DMS53 treated with DMSO at 0.1 percent for 48 hours (cell line): ENCODE results near the gene ATAT1.
A peak's percentile ranks its signal among the peaks of the same experiment; 100 is the strongest.

Experiments used
- DNase-seq: peaks from one replicate; lab custom pipeline; 2025; ENCODE audit not compliant: unreplicated experiment; lab: John Stamatoyannopoulos, UW

ATAT1 gene

DNA sequence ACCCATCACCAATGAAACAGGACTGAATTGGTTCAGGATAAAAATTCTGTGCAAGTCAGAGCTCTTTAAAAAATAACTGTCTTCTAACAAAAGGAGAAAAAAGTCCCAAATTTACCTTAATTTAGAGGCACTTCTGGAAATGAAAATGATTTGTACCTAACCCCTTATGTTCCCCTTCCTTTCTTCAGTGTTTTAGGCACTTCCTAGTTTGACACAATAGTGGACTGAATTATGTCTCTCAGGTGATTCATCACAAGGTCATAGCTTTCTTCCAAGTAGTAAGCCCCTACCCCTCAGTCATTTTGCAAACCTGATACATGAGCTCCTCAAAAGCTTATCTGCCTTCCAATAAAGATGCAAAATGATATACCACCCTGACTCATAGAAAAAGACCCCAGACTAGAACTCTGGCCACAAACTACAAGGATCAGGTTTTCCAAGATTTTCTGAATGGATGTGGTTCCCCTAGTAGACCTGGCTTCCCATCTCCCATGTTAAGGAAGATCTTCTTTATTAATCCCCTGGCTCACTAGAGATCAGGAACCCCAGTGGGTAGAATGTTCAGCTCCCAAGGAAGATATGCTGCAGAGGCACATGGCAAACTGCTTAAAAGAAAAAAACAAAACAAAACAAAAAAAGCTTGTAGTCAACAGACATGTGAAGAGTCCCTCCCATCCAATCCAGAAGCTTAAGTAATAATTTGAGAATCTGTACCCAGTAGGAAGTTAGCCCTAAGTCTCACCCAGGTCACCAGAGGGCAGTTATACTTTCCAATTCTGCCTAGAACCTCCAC lies 13.2 kb upstream of the ATAT1 start:
- DNase-seq = no peak

DNA sequence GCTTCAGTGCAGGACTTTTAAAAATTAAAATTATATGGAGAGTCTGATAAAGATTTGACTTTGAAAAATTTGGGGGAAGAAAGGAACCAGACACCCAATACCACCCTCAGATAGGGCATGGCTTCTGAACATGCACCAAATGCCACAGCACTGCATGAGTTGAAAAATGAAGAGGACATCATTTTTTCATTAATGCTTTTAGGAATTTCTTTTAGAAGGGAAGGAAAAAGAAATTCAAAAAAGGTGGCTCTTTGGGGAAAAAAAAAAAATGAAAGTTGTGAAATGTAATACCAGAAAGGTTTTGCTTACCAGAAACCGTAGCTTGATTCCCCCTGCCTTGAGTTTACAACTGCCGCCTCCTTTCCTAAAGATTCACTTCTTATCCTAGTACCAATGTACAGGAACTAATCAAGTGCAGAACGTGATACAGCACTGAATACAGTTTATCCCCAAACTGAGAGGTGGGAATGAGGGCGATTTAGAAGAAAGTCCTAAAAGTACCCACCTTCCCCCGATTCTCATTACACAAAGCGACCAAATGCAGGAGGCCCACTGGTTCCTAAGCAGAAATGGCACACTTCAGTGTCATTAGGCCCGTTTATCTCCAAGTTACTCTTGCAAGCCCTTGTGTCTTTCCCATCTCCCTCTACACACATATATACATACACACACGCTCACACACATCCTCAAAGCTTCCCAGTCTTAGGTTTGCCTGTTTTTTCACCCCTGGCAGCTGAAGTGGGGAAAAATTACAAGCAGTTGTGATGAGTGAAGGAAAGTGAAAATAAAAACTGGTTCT lies 12.4 kb upstream of the ATAT1 start:
- DNase-seq = no peak

DNA sequence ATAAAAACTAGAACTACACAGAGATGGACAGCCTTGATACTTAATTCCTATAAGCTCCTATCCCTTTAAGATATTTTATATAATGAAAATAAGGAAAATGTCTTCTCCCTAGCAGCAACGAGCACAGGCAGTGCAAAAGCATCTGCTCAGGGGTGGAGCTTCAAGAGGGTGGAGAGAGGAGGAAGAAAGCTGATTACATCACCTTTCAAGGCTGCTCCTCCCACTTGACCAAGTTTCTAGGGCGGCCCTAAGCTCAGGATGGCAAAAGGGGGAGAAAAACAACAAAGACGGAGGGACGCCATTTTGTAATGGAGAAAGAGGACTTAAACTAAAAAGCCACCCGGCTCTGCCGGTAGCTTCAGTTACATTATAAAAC lies 11.8 kb upstream of the ATAT1 start:
- DNase-seq = peak; percentile 95

DNA sequence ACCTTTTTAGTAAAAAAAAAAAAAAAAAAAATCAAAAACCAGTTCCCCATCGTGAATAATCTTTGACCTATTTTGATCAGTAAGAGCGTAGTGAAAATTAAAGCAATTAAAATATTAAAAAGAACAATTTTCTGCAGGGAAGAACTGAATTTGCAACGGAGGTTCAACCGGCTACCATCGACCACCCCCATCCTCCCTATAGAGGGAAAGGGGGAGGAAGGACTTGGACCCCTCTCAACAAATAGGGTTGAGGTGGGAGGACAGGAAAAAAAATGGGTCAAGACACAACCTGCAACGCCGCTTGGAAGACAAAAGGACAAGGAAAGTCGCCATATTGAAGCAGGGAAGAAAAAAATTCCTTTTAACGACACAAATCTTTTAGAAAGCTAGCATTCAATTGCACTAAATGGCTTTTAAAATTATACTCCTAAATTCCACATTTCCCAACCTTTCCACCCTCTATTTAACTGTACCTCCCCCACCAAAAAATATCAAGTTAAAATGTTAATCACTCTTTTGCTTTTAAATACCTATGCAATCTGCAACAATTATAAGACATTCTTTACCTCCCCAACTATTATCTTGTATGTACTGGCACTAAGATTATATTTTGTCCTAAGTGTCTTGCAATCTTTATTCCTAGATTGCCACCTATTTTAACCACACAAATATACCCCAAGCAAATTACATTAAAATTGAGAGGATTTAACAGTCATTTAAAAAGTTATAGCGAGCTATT lies 11.3 kb upstream of the ATAT1 start:
- DNase-seq = peak; percentile 44

DNA sequence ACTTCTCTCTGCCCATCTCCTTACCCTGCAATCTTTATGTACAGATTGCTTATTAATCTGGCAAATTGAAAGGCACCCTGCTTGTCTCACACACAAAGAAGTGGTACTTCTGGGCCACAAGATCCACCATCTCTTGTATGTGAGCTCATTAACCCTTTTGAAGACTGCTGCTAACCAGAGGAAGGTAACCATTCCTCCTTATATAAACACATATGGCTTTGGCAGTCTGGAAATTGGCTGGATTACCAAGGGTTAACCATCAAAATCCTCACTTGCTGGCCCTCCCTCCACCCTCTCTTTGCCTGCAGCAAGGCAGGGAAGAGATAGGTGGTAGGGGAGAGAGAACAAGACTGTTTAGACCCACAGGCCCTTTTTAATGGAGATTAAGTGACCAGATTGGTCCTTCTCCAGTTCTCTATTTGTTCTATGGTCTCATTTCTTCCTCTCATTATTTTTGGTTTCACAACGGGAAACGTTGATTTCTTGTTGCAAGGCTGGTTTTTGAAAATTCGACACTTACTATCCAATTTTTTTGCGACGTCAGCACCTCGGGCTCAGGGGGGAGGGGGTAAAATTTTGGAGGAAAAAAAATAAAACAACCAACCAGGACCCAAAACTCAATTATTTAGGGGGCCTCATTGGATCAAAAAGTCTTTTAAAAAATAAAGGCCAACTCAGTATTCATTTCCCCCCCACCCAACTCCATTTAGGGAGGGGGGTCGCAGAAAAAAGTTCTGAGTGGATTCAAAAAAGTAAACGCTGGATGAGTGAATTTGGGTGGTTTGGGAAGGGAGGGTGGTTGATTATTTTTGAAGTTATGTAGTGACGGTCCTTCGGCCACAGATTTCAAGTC lies 10.5 kb upstream of the ATAT1 start:
- peak; percentile 77 for DNase-seq

DNA sequence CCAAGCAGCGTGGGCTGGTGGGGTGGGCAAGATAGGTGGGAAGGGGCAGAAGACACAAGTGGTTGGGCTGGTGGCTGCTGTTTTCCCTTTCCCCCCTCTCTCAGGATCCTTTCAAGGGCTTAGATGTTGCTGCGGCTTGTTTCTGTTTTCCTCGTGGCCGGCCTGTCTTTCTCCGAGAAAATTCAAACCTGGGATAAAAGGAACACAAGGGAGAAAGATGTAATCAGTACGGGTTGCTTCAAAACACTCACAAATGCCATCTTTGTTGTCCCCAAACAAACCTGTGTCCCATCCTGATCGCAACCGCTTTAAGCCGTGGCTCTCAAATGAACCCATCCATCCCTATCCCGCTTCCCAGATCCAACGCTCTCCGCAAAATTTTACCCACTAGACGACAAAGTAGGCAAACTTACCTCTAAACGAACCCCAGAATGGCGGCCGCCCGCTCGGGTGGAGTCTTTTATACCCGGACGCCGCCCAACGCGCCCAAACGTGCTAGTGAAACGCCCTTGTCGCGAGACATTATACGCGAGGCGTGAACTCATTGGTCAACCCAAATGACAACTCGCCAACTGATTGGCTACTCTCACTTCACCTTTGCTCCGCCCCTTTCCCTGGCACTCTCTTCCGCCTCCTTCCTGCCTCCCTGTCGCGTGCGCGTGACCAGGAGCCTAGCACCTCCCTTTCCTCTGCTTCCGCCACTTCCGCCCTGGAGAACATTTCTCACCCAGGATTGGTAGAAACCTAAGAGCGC lies 9.7 kb upstream of the ATAT1 start, which contains the start of gene PPP1R10:
TSS of gene PPP1R10 (minus strand) at position 433 of the 754 bp plus-strand sequence. CDS start 7,299 bp downstream, outside the sequence.
- peak; percentile 99 for DNase-seq

DNA sequence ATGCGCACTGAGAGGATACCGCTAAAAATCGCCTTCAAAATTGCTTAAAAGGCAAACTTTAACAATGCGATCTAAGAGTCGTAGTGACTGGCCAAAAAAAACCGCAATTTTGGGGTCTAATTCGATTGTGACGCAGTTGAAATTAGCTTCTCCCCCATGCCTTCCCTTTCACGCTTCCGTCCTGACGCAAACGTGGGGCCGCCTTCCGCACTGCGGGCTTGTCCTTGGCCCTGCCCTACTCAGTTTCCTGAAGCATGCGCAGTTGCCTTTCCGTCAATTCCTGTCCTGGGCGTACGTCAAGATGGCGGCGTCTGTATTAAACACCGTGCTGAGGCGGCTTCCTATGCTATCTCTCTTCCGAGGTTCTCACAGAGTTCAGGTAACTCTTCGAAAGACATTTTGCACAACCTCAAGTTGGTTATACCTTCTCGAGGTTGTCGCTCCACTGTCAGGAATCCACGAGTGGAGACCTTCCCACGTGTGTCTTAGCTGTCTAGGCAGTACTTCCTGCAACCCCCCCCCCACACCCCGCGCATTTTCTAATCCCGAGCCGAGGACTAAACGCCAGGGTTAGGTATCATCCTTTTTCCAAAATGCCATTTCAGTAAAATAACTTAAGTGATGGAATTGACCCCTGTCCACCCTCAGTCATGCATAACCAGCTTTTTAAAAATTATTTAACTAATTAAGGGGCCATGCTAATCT lies 9.0 kb upstream of the ATAT1 start, which contains the start of gene MRPS18B:
TSS of gene MRPS18B (plus strand) at position 276 of the 705 bp plus-strand sequence. CDS start at position 302, 26 bp downstream.
- DNase-seq = peak; percentile 98

DNA sequence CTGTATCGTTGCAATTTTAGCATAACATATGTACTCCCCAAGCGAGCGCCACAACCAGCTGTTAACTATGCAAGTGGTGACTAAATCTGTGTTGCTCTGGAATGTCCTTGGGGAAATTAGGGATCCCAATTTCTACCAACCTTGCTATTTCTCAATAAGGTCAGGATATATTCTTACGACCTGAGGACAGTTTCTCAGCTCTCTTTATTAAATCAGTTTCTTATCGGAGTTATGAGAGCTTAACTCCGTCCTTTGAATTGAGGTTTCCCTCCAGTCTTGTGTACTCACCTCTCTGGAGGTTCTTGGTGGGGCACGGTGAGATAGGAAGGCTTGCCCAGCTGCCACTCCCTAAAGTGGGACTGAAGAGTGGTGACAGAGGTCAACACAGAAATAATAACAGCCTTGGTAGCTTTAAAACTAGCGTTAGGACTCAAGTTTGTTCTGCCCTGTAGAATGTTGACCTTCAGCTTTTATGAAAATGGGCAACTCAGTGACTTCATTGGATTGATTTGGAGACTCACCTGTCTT lies 8.3 kb upstream of the ATAT1 start:
- no peak for DNase-seq

DNA sequence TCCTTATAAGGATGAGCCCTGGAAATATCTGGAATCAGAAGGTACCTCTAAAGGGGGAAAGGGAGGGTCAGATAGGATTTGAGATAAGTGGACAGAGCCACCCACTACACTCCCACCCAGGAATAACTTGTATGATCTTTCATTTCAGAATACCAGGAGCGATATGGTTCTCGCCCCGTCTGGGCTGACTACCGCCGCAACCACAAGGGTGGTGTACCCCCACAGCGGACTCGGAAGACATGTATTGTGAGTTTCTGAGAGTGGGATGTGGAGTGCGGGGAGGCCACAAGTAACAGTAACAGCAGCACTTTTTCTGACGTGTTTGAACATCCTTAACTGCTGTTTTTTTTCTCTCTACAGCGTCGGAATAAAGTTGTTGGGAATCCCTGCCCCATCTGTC lies 7.1 kb upstream of the ATAT1 start:
- no peak for DNase-seq

DNA sequence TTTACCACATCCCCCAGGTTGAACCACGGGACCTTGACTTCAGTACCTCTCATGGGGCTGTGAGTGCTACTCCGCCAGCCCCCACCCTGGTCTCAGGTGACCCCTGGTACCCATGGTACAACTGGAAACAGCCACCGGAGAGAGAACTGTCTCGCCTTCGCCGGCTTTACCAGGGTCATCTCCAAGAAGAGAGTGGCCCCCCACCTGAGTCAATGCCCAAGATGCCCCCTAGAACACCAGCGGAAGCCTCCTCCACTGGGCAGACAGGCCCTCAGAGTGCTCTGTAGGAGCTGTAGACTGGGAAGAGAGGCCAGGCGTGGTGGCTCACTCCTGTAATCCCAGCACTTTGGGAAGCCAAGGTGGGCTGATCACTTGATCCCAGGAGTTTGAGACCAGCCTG lies 1.2 kb upstream of the ATAT1 start:
- DNase-seq = no peak

DNA sequence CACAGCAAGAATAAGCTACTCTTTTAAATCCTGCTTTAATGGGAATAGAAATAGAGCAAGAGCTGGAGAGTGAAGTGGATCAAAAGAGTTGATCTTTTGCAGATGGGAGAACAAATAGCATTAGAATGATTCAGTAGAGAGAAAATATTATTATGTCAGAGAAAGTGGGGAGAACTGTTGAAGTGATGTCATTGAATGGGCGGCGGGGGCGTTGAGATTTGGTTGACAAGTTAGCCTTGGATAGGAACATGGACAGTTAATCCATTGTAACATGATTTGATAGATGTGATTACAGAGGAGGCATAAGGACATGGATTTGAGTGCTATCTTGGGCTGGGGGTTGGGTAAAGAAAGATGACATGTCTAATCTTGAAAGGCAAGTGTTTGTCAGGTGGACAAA lies 9.2 kb downstream of the ATAT1 start:
- no peak for DNase-seq

DNA sequence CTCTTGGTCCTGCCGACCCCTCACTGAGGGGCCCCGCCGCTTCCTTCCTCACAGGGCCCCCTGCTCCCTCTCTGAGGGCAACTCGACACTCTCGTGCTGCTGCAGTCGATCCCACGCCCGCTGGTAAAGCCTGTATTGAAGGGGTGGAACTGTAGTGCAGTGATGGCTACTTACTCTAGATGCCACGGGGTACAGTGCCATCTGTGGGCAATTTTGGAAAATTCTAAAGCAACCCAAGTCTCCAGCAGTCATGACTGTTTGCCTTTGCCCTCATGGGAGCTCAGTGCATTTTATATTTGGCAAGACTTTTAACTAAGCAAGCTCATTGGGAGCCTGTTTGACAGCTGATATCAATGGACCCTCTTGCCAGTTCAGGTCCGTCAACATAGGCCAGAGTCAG lies 13.8 kb downstream of the ATAT1 start:
- no peak for DNase-seq

DNA sequence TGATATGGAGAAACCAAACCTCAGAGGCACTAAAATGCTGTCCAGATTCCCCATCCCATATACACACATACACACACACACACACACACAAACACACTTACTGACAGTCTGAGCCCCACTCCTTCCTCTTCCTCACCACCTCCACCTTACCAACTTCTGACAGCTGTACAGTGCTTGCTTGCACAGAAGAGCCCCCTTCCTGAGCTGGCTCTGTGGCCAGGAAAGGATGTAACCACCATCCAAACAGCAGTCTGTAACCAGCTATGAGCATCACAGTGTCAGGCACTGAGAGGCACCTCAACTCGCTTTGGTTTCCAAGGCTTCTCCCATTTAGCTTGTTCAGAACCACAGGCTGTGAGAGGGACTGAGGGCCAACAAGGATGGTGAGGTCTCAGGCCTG lies 14.4 kb downstream of the ATAT1 start:
- no peak for DNase-seq

DNA sequence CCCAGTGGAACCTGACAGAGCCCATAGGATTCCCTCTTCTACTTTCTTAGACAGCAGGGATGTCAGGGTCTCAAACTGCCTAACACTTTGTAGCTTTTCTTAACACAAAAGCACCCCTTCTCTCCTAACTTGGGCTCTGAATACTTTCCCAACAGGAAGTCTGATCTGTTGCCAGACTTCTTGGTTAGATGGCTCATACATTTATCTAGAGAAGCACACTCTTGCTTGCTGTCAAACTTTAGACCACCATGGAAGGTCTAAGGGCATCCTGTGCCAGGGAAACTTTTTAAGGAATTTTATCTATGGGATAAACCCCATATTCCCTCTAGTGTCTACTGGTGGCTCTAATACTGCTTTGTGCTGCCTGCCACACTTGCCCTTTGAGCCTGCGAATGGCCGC lies 17.0 kb downstream of the ATAT1 start:
- DNase-seq = no peak

DNA sequence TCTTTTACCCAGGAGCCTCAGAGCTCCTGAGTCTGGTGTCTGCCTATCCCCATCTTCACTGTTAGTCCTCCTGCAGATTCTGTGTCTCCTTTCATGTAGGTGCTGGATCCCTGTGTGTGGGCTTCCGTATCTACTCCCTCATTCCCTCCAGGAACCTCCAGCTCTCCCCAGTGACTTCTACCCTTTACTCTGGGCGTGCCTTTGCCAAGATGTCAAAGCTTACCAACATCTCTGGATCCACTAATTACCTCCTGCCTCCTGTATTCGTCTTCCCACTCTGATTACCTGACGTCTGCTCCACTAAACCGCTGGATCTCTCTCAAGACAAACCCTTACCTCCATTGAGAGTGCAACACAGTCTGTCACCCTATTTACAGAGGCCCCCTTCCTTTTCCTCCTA lies 18.1 kb downstream of the ATAT1 start:
- DNase-seq = no peak

DNA sequence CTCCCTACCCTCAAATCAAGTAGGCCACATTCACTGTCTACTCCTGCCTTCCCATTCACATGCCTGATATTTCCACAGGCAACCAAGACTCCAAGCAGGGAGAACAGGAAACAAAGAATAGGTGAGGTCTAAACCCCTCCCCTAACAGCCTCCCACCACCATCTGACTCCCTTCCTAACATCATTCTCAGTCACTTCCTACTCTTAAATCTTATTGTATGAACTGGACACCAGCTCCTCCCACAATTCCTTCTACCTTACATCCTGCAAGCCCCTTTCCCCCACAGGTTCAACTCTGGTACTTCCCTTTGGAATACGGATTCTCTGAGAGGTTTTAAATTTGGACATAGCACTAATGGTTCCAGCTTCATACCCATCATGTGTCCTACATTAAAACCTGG lies 19.3 kb downstream of the ATAT1 start:
- DNase-seq = no peak

DNA sequence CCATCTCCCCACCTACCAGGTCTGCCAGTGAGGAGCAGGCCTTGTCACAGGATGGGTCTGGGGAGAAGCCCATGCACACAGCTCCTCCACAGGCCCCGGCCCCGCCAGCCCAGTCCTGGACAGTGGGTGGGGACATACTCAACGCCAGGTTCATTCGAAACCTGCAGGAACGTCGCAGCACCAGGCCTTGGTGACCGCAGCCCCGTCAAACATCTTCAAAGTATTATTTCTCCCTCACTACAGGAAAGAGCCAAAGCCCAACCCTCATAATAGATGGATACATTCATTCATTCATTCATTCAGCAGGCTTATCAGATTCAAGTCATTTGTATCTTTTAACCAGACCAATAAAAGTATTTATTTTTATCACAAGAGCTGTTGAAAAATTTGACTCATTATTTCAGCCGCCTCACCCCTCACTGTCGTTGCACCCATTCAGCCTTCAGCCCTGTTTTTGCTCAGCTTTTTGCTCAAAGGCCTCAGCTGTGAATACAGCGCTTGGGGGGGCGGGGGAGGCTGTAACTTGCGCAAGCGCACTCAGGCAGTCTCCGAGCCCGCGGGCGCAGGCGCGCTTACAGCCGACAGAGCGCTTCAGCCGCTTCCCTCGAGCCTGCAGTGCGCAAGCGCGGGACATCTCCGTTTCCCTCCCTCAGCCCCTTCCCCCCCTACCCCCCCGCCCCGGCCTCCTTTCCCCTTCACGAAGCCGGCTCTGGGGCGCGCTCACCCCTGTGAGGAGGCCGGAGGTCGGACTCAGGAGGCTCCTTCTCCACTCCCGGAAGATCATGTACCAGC lies 20.0 kb downstream of the ATAT1 start, which contains the start of gene C6orf136:
TSS of gene C6orf136 (plus strand) at position 684 of the 792 bp plus-strand sequence. CDS start at position 783, 99 bp downstream.
- DNase-seq = peak; percentile 93
